Calu3 (cell line): Measurements from ENCODE around the gene RTL5. TPM values are rescaled to one million over a fixed set of nuclear protein-coding genes. Genes with fewer than 3 reads are reported as not detected.

ENCODE experiments used
- BruUV-seq: library from RNA; stranded (reverse); fragments of 400-500 nt; replicated peaks from 2 replicates; lab custom pipeline; 2021; lab: Mats Ljungman, UMichigan
- CTCF ChIA-PET: fragments of 300-600 bp; sonication (Branson Sonifier 250); formaldehyde crosslinking; loops from one replicate; lab custom pipeline; 2022; ENCODE audit warnings: antibody characterized with exemption; lab: Charles Lee
- DNase-seq: peaks from one replicate; pipeline ENCODE4 v3.0.0; 2022
- H3K27ac Mint-ChIP-seq: one replicate; pipeline ENCODE4 v1.8.0; 2022; ENCODE audit warnings: mixed read lengths; ENCODE audit not compliant: unreplicated experiment
- H3K27me3 Mint-ChIP-seq: one replicate; pipeline ENCODE4 v1.8.0; 2022; ENCODE audit warnings: mixed read lengths; ENCODE audit not compliant: unreplicated experiment
- H3K36me3 Mint-ChIP-seq: one replicate; pipeline ENCODE4 v1.8.0; 2022; ENCODE audit warnings: mild to moderate bottlenecking, moderate library complexity, mixed read lengths; ENCODE audit not compliant: insufficient read depth, unreplicated experiment
- H3K4me1 Mint-ChIP-seq: one replicate; pipeline ENCODE4 v1.8.0; 2022; ENCODE audit warnings: mild to moderate bottlenecking, low read depth, mixed read lengths; ENCODE audit not compliant: unreplicated experiment
- H3K4me3 Mint-ChIP-seq: one replicate; pipeline ENCODE4 v1.8.0; 2022; ENCODE audit warnings: mild to moderate bottlenecking, low read depth, moderate library complexity, mixed read lengths; ENCODE audit not compliant: unreplicated experiment
- H3K9me3 Mint-ChIP-seq: one replicate; pipeline ENCODE4 v1.8.0; 2022; ENCODE audit warnings: low read depth, mixed read lengths; ENCODE audit not compliant: unreplicated experiment
- CTCF ChIP-seq: fragments of 200-600 bp; IDR thresholded peaks from one replicate; pipeline ENCODE4 v1.8.0; 2022; ENCODE audit warnings: antibody characterized with exemption; ENCODE audit not compliant: unreplicated experiment
- intact Hi-C: fragments of 100-400 bp; cut with micrococcal nuclease; formaldehyde crosslinking; loops from one replicate; pipeline ENCODE4 v1.10.0; 2022; ENCODE audit not compliant: unreplicated experiment
- total RNA-seq: library from RNA; stranded (reverse); gene quantifications from 2 replicates; pipeline ENCODE4 v1.2.3, GENCODE V29; 2022

The RTL5 gene
- total RNA-seq, 1 experiment from 2014 or later, result 0.07 TPM

- H3K27me3 Mint-ChIP-seq, result peaks cover 66% of the 10 kb centered on the region
- CTCF ChIA-PET, result no interaction called here
- no peaks in the 10 kb centered on the region for H3K9me3 Mint-ChIP-seq
- no peak for TF ChIP-seq CTCF
- intact Hi-C loops, result no loop called here
- H3K27ac Mint-ChIP-seq, result no peak overlapping the region
- no peak for DNase-seq
- H3K4me3 Mint-ChIP-seq, result no peak overlapping the region
- BruUV-seq, result no TSS peak
- peaks cover 5% of the 10 kb centered on the region for H3K36me3 Mint-ChIP-seq
- peaks cover 8% of the 10 kb centered on the region for H3K4me1 Mint-ChIP-seq
Measured at GRCh38 chrX:72129661-72130060, 2.1 kb downstream of the RTL5 start.

GRCh38 chrX:72128881-72129280, 2.8 kb downstream of the RTL5 start:
- intact Hi-C loops, result no loop called here
- CTCF ChIA-PET, result no interaction called here
- no peaks in the 10 kb centered on the region for H3K9me3 Mint-ChIP-seq
- peaks cover 66% of the 10 kb centered on the region for H3K27me3 Mint-ChIP-seq
- TF ChIP-seq CTCF, result no peak
- no TSS peak for BruUV-seq
- H3K4me1 Mint-ChIP-seq, result peaks cover 8% of the 10 kb centered on the region
- peaks cover 5% of the 10 kb centered on the region for H3K36me3 Mint-ChIP-seq
- H3K4me3 Mint-ChIP-seq, result no peak overlapping the region
- H3K27ac Mint-ChIP-seq, result no peak overlapping the region
- peak; percentile 43 for DNase-seq

GRCh38 chrX:72128183-72128834, 3.4 kb downstream of the RTL5 start:
- Mint-ChIP-seq H3K4me1 (peaks cover 8% of the 10 kb centered on the region), H3K4me3 (no peak overlapping the region), H3K27ac (no peak overlapping the region), H3K36me3 (peaks cover 5% of the 10 kb centered on the region), H3K9me3 (no peaks in the 10 kb centered on the region), H3K27me3 (peaks cover 66% of the 10 kb centered on the region)
- no peak for TF ChIP-seq CTCF
- no peak for DNase-seq
- intact Hi-C loops, result no loop called here
- BruUV-seq, result no TSS peak
- CTCF ChIA-PET, result no interaction called here

GRCh38 chrX:72127332-72127731, 4.4 kb downstream of the RTL5 start:
- BruUV-seq, result no TSS peak
- H3K27ac Mint-ChIP-seq, result no peak overlapping the region
- peaks cover 66% of the 10 kb centered on the region for H3K27me3 Mint-ChIP-seq
- peaks cover 5% of the 10 kb centered on the region for H3K36me3 Mint-ChIP-seq
- H3K4me3 Mint-ChIP-seq, result no peak overlapping the region
- DNase-seq, result no peak
- peaks cover 7% of the 10 kb centered on the region for H3K4me1 Mint-ChIP-seq
- no peaks in the 10 kb centered on the region for H3K9me3 Mint-ChIP-seq
- no peak for TF ChIP-seq CTCF
- CTCF ChIA-PET, result interaction anchor here (1.5 kb wide), 1 partner anchor 97 kb away, joined by 8 read pairs; no protein-coding TSS in a partner anchor
- intact Hi-C loops, result no loop called here
